NCI-H82 (cell line): ENCODE data around the gene RPL10.

ENCODE experiments used
- DNase-seq: peaks from one replicate; lab custom pipeline; 2025; lab: John Stamatoyannopoulos, UW

The RPL10 gene

DNA sequence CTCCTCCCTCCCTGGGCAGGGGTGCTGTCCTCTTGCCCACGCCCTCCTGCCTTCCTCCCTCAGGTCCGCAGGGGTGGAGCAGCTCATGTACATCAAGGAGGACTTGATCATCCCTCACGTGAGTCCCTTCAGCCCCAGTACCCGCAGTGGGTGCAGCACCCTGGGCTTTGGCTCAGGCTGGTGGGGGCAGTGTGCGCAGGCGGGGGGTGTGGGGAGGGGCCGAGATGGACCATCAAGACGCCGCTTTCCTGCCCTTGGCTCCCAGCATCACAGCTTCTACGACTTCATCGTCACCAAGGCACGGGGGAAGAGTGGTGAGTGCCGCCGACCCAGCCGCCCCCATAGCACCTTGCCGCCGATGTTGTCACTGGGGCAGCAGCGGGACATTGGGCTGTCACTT, 51.4 kb downstream of the RPL10 start:
- DNase-seq = no peak

- no peak for DNase-seq
These were observed 52.1 kb downstream of the RPL10 start for GRCh38 chrX:154450312-154450711.
